ENCODE measurements around the gene PIK3C2B.

DNA sequence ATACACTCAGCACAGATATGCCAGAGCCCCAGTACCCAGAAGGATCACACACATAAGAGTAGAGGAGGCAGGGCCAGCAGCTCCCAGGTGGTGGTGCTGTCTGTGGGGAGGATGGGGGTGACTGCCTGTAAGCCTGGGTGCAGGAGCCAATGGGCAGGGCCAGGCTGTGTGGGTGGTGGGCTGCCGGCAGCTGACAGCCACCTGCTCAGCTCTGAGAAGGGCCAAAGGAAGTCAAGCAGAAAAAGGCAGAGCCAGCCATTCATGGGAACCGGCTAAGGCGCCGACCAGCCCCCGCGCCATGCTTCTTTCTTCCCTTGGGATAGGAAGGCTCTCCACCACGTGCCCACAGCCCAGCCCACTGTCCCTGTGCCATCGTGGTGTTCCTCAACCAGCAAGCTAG is 14.1 kb downstream of the PIK3C2B start:
- TF ChIP-seq JUN (IDR thresholded peaks at IDR 0.05; ENCODE audit: borderline replicate concordance, insufficient read depth, insufficient read length, low read depth) (no peak), POLR2AphosphoS5 (IDR thresholded peaks at IDR 0.05; ENCODE audit: insufficient read depth, low read depth, low read length) (no peak), CTCF (IDR thresholded peaks at IDR 0.05; ENCODE audit: extremely low read depth in 1 of 2, insufficient read depth in 1 of 2, low read depth in 1 of 2, low read length in 2 of 2) (no peak), POLR2A (IDR thresholded peaks at IDR 0.05; ENCODE audit: low read depth, low read length) (no peak), EZH2 (IDR thresholded peaks at IDR 0.05; ENCODE audit: borderline replicate concordance, low read depth, low read length, severe bottlenecking) (no peak), MAX (IDR thresholded peaks at IDR 0.05; ENCODE audit: insufficient read depth, insufficient read length) (no peak), GATA2 (IDR thresholded peaks at IDR 0.05; ENCODE audit: insufficient read depth, insufficient read length, low read depth, low read length) (no peak)

Measured in endothelial cell of umbilical vein (primary cell).